Activated CD8-positive, alpha-beta T cell treated with anti-CD3 and anti-CD28 coated beads for 36 hours (primary cell): ENCODE measurements around the gene ST3GAL6. TPM values are rescaled to one million over a fixed set of nuclear protein-coding genes. Genes with fewer than 3 reads are reported as not detected.

Experiments used
- ATAC-seq: fragments of 200-7000 bp; cut with Tn5 transposase; one replicate; pipeline ENCODE4 v1.10.0; 2021; ENCODE audit warnings: mild to moderate bottlenecking, moderate library complexity
- CTCF ChIA-PET: fragments of 350-600 bp; sonication (Branson Sonifier 250); formaldehyde crosslinking; loops from one replicate; lab custom pipeline; 2021; ENCODE audit warnings: antibody characterized with exemption; lab: Charles Lee
- POLR2A ChIA-PET: fragments of 350-600 bp; sonication (Branson Sonifier 250); formaldehyde crosslinking; loops from one replicate; lab custom pipeline; 2021; ENCODE audit warnings: antibody characterized with exemption; lab: Charles Lee
- DNase-seq: peaks from one replicate; pipeline ENCODE4 v3.0.0-alpha.2; 2020
- H3K27ac Mint-ChIP-seq: one replicate; pipeline ENCODE4 v1.8.0; 2021; ENCODE audit warnings: mild to moderate bottlenecking, mixed read lengths
- H3K27me3 Mint-ChIP-seq: one replicate; pipeline ENCODE4 v1.8.0; 2021; ENCODE audit warnings: mixed read lengths
- H3K36me3 Mint-ChIP-seq: one replicate; pipeline ENCODE4 v1.8.0; 2021; ENCODE audit warnings: low read depth, mixed read lengths
- H3K4me1 Mint-ChIP-seq: one replicate; pipeline ENCODE4 v1.8.0; 2021; ENCODE audit warnings: low read depth, mixed read lengths
- H3K4me3 Mint-ChIP-seq: one replicate; pipeline ENCODE4 v1.8.0; 2021; ENCODE audit warnings: mild to moderate bottlenecking, moderate library complexity, mixed read lengths
- H3K9me3 Mint-ChIP-seq: one replicate; pipeline ENCODE4 v1.8.0; 2021; ENCODE audit warnings: mixed read lengths
- intact Hi-C: fragments of 100-400 bp; cut with micrococcal nuclease; formaldehyde crosslinking; loops from one replicate; pipeline ENCODE4 v1.10.0; 2022
- total RNA-seq, 2 experiments: library from RNA; stranded (reverse); gene quantifications; one replicate each; pipeline ENCODE4 v1.2.3, GENCODE V29; 2021
- TF ChIP-seq, protein P1 (sequence below): fragments of 200-600 bp; IDR thresholded peaks from one replicate; pipeline ENCODE4 v1.8.0; 2022; ENCODE audit warnings: antibody characterized with exemption, mild to moderate bottlenecking

The ST3GAL6 gene, protein sequence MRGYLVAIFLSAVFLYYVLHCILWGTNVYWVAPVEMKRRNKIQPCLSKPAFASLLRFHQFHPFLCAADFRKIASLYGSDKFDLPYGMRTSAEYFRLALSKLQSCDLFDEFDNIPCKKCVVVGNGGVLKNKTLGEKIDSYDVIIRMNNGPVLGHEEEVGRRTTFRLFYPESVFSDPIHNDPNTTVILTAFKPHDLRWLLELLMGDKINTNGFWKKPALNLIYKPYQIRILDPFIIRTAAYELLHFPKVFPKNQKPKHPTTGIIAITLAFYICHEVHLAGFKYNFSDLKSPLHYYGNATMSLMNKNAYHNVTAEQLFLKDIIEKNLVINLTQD
- not detected for total RNA-seq

DNA sequence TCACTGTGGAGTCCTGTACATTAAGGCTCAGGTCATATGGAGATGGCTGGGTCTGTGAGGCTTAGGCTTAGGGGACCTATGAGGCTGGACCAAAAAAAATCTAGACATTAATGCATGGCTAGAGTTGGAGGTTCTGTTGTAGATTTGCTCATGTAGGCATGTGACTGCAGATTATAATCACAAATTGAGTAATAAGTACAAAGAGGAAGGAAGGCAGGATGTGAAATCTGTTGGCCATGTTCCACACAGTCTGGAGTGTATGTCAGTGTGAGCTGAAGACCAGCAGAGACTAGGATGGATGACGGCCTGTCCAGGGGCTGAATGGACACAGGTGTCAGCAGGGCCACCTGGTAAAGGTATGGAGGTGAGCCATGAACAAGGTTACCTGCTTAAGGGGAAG is at the start of gene ST3GAL6:
ST3GAL6 (plus strand) TSS at position 265 of the 400 bp plus-strand sequence. CDS start 5,101 bp downstream, outside the sequence.
- Mint-ChIP-seq H3K4me3 (no peak within 1 kb of the TSS), H3K4me1 (no peaks in the 10 kb centered on the region), H3K27me3 (peaks cover 8% of the 10 kb centered on the region), H3K9me3 (no peaks in the 10 kb centered on the region), H3K27ac (no peak within 1 kb of the TSS), H3K36me3 (no peaks in the 10 kb centered on the region)
- ChIA-PET CTCF (no interaction called here), POLR2A (no interaction called here)
- TF ChIP-seq, protein P1, sequence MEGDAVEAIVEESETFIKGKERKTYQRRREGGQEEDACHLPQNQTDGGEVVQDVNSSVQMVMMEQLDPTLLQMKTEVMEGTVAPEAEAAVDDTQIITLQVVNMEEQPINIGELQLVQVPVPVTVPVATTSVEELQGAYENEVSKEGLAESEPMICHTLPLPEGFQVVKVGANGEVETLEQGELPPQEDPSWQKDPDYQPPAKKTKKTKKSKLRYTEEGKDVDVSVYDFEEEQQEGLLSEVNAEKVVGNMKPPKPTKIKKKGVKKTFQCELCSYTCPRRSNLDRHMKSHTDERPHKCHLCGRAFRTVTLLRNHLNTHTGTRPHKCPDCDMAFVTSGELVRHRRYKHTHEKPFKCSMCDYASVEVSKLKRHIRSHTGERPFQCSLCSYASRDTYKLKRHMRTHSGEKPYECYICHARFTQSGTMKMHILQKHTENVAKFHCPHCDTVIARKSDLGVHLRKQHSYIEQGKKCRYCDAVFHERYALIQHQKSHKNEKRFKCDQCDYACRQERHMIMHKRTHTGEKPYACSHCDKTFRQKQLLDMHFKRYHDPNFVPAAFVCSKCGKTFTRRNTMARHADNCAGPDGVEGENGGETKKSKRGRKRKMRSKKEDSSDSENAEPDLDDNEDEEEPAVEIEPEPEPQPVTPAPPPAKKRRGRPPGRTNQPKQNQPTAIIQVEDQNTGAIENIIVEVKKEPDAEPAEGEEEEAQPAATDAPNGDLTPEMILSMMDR: no peak
- intact Hi-C loops: no loop called here
- no peak for DNase-seq
- no peak for ATAC-seq

DNA sequence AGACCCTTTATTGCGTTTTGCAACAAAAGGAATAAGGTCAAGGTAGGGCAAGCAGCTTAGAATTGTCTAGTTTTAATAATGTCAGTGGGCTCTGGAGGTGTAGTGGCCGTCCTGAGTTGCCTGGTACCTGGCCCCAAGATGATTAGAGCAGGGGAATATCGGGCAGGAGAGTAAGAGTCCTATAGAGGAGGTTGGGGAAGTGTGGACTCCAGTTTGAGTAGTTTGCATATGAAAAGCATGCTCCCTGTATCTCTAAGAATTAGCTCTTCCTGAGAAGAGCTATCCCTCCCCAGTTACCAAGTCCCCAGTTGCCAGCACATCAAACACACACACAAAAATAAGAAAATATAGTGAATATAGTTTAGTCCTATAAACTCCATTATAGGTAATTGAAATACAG is 49.2 kb upstream of the ST3GAL6 start:
- intact Hi-C loops: no loop called here
- H3K9me3 Mint-ChIP-seq: no peaks in the 10 kb centered on the region
- H3K36me3 Mint-ChIP-seq: no peaks in the 10 kb centered on the region
- no peaks in the 10 kb centered on the region for H3K27me3 Mint-ChIP-seq
- no peaks in the 10 kb centered on the region for H3K4me1 Mint-ChIP-seq
- ATAC-seq (no peak), DNase-seq (no peak)
- ChIA-PET CTCF (interaction anchor here (0.8 kb wide), 1 partner anchor 10 kb away, joined by 3 read pairs; no protein-coding TSS in a partner anchor), POLR2A (no interaction called here)
- TF ChIP-seq, protein P1: no peak
- no peak overlapping the region for H3K27ac Mint-ChIP-seq
- H3K4me3 Mint-ChIP-seq: no peak overlapping the region

DNA sequence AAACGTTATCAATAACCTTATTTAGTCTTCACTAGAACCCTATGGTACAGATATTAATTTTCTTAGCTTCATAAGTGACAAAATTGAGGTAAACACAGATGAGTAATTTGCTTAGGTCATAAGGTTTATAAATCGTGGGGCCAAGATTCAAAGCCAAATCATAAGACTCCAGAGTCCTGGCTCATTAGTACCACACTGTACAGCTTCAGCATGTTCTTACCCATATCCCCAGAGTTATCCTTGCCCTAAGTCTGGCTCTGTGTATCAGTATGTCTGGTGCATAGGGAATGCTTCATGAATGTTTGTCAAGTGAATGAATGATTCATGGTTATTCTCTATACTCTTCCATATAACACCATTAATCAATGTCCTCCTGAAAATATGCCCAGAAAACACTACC is 45.6 kb upstream of the ST3GAL6 start:
- Mint-ChIP-seq H3K4me1 (no peaks in the 10 kb centered on the region), H3K4me3 (no peak overlapping the region), H3K36me3 (no peaks in the 10 kb centered on the region), H3K27ac (no peak overlapping the region), H3K27me3 (no peaks in the 10 kb centered on the region), H3K9me3 (no peaks in the 10 kb centered on the region)
- POLR2A ChIA-PET: no interaction called here
- TF ChIP-seq, protein P1: no peak
- no peak for ATAC-seq
- CTCF ChIA-PET: no interaction called here
- DNase-seq: no peak
- intact Hi-C loops: no loop called here

DNA sequence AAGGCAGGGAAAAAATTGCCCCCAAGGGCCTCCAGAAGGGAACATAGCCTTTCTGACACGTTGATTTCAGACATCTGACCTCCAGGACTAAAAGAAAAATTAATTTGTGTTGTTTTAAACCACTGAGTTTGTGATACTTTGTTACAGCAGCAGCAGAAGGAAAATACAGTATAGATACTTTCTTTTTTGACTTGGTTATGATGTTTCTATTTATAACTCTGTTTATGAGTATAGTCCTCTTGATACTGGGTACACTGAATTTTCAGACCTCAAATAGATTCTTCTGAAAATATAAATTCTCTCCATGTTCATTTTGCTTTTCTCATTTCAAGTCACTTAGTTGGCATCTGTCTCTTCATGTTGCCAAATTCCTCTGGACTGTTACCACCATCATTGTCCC is 44.4 kb upstream of the ST3GAL6 start:
- no peak overlapping the region for H3K27ac Mint-ChIP-seq
- ChIA-PET POLR2A (no interaction called here), CTCF (no interaction called here)
- no peak overlapping the region for H3K4me3 Mint-ChIP-seq
- no peaks in the 10 kb centered on the region for H3K9me3 Mint-ChIP-seq
- DNase-seq: no peak
- TF ChIP-seq, protein P1: no peak
- H3K4me1 Mint-ChIP-seq: no peaks in the 10 kb centered on the region
- no peaks in the 10 kb centered on the region for H3K36me3 Mint-ChIP-seq
- no peaks in the 10 kb centered on the region for H3K27me3 Mint-ChIP-seq
- ATAC-seq: no peak
- intact Hi-C loops: no loop called here

DNA sequence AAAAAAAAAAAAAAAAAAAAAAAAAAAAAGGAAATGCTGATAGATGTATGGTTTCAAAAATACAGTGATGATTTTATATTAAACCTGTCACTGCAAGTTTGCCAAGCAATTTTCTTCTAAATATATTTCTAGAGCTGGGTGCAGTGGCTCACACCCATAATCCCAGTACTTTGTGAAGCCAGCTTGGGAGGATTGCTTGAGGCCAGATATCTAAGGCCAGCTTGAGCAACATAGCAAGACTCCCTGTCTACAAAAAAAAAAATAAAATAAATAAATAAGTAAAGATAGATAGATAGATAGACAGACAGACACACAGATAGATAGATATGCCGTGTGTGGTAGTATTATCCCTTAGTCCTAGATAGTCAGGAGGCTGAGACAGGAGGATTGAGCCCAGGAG is 41.4 kb upstream of the ST3GAL6 start:
- Mint-ChIP-seq H3K9me3 (no peaks in the 10 kb centered on the region), H3K4me3 (no peak overlapping the region), H3K36me3 (no peaks in the 10 kb centered on the region), H3K27me3 (peaks cover 2% of the 10 kb centered on the region), H3K4me1 (no peaks in the 10 kb centered on the region), H3K27ac (no peak overlapping the region)
- ATAC-seq (no peak), DNase-seq (no peak)
- ChIA-PET POLR2A (no interaction called here), CTCF (no interaction called here)
- TF ChIP-seq, protein P1: no peak
- intact Hi-C loops: no loop called here
